Progenitor cell of endocrine pancreas (in vitro differentiated cells): Measurements from ENCODE around the gene CRYL1. TPM values are rescaled to one million over a fixed set of nuclear protein-coding genes. Genes with fewer than 3 reads are reported as not detected.

Source experiments
- DNase-seq: peaks from one replicate; pipeline ENCODE4 v3.0.0; 2021; ENCODE audit warnings: low spot score; ENCODE audit not compliant: unreplicated experiment
- H3K27ac Mint-ChIP-seq: 2 replicates; pipeline ENCODE4 v1.8.0; 2021; ENCODE audit warnings: mild to moderate bottlenecking, moderate library complexity, mixed read lengths
- H3K27me3 Mint-ChIP-seq: 2 replicates; pipeline ENCODE4 v1.8.0; 2021; ENCODE audit warnings: mixed read lengths
- H3K36me3 Mint-ChIP-seq: 2 replicates; pipeline ENCODE4 v1.8.0; 2022; ENCODE audit warnings: mixed read lengths; ENCODE audit not compliant: insufficient read depth
- H3K4me1 Mint-ChIP-seq: 2 replicates; pipeline ENCODE4 v1.8.0; 2021; ENCODE audit warnings: low read depth, mixed read lengths
- H3K4me3 Mint-ChIP-seq: 2 replicates; pipeline ENCODE4 v1.8.0; 2021; ENCODE audit warnings: low read depth, mild to moderate bottlenecking, moderate library complexity, mixed read lengths
- H3K9me3 Mint-ChIP-seq: 2 replicates; pipeline ENCODE4 v1.8.0; 2021; ENCODE audit warnings: low read depth, mixed read lengths
- CTCF ChIP-seq: fragments of 200-600 bp; sonication (generic); IDR thresholded peaks from one replicate; pipeline ENCODE4 v1.5.0; 2021; ENCODE audit warnings: antibody characterized with exemption, mild to moderate bottlenecking; ENCODE audit not compliant: unreplicated experiment
- total RNA-seq: library from RNA; stranded (reverse); gene quantifications from 2 replicates; pipeline ENCODE4 v1.2.1, GENCODE V29; 2021

The CRYL1 gene
- total RNA-seq, 1 donor from 2014 or later, result 11.7 TPM

GRCh38 chr13:20457670-20458069 lies 68.0 kb downstream of the CRYL1 start:
- H3K9me3 Mint-ChIP-seq, result no peaks in the 10 kb centered on the region
- H3K4me3 Mint-ChIP-seq, result no peak overlapping the region
- H3K27me3 Mint-ChIP-seq, result no peaks in the 10 kb centered on the region
- H3K36me3 Mint-ChIP-seq, result no peaks in the 10 kb centered on the region
- DNase-seq, result no peak
- TF ChIP-seq CTCF, result no peak
- peaks cover 14% of the 10 kb centered on the region for H3K4me1 Mint-ChIP-seq
- H3K27ac Mint-ChIP-seq, result no peak overlapping the region

- no peak for TF ChIP-seq CTCF
- no peak for DNase-seq
- Mint-ChIP-seq H3K36me3 (no peaks in the 10 kb centered on the region), H3K27ac (no peak overlapping the region), H3K27me3 (no peaks in the 10 kb centered on the region), H3K4me3 (no peak overlapping the region), H3K4me1 (peaks cover 8% of the 10 kb centered on the region), H3K9me3 (peaks cover 2% of the 10 kb centered on the region)
These were observed 68.9 kb downstream of the CRYL1 start for GRCh38 chr13:20456737-20457136.

- peaks cover 27% of the 10 kb centered on the region for H3K9me3 Mint-ChIP-seq
- H3K27ac Mint-ChIP-seq, result no peak overlapping the region
- no peaks in the 10 kb centered on the region for H3K27me3 Mint-ChIP-seq
- no peak overlapping the region for H3K4me3 Mint-ChIP-seq
- TF ChIP-seq CTCF, result no peak
- no peak for DNase-seq
- H3K36me3 Mint-ChIP-seq, result peaks cover 6% of the 10 kb centered on the region
- no peaks in the 10 kb centered on the region for H3K4me1 Mint-ChIP-seq
These were observed 74.3 kb downstream of the CRYL1 start for GRCh38 chr13:20451397-20451796.

- no peak for TF ChIP-seq CTCF
- H3K27ac Mint-ChIP-seq, result no peak overlapping the region
- no peaks in the 10 kb centered on the region for H3K4me1 Mint-ChIP-seq
- H3K36me3 Mint-ChIP-seq, result peaks cover 6% of the 10 kb centered on the region
- H3K4me3 Mint-ChIP-seq, result no peak overlapping the region
- peaks cover 27% of the 10 kb centered on the region for H3K9me3 Mint-ChIP-seq
- H3K27me3 Mint-ChIP-seq, result no peaks in the 10 kb centered on the region
- no peak for DNase-seq
These were observed 77.2 kb downstream of the CRYL1 start for GRCh38 chr13:20448470-20448869.

- no peak overlapping the region for H3K4me3 Mint-ChIP-seq
- H3K27ac Mint-ChIP-seq, result no peak overlapping the region
- DNase-seq, result no peak
- peaks cover 26% of the 10 kb centered on the region for H3K9me3 Mint-ChIP-seq
- no peaks in the 10 kb centered on the region for H3K27me3 Mint-ChIP-seq
- peaks cover 6% of the 10 kb centered on the region for H3K36me3 Mint-ChIP-seq
- peaks cover 9% of the 10 kb centered on the region for H3K4me1 Mint-ChIP-seq
- TF ChIP-seq CTCF, result no peak
These were observed 78.8 kb downstream of the CRYL1 start for GRCh38 chr13:20446900-20447299.

DNA sequence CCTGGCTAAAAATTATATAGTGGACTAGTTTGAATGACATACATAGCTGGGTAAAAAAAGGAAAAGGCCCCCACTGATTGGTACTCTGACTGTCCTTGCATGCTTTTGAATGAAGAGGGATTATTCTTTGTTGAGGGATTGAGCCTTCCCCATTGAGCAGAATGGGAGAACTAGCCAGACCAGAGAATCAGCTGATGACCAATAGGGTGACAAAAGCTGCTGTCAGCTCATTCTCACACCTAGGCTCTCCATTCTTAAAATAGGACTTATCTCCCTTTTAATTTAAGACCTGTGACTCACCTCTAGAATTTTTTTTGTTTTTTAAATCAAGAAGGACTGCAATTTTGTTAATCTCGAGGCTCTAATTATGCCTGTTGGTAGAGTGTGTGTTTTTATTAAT lies 79.3 kb downstream of the CRYL1 start:
- TF ChIP-seq CTCF, result no peak
- H3K4me1 Mint-ChIP-seq, result peaks cover 10% of the 10 kb centered on the region
- H3K27me3 Mint-ChIP-seq, result no peaks in the 10 kb centered on the region
- DNase-seq, result no peak
- peaks cover 24% of the 10 kb centered on the region for H3K9me3 Mint-ChIP-seq
- H3K36me3 Mint-ChIP-seq, result peaks cover 6% of the 10 kb centered on the region
- no peak overlapping the region for H3K27ac Mint-ChIP-seq
- no peak overlapping the region for H3K4me3 Mint-ChIP-seq
